ENCODE results near the gene SPATA22. TPM values are rescaled to one million over a fixed set of nuclear protein-coding genes. Genes with fewer than 3 reads are reported as not detected.
A peak's percentile ranks its signal among the peaks of the same experiment; 100 is the strongest.
"Not testable (repeated sequence)": the region's sequence is repeated elsewhere in the genome, so short reads cannot be mapped to it uniquely, and the experiment has no call there.

SPATA22 gene
- total and polyA plus RNA-seq, 8 donors = 0.09 to 0.46 TPM; not detected in 6

DNA sequence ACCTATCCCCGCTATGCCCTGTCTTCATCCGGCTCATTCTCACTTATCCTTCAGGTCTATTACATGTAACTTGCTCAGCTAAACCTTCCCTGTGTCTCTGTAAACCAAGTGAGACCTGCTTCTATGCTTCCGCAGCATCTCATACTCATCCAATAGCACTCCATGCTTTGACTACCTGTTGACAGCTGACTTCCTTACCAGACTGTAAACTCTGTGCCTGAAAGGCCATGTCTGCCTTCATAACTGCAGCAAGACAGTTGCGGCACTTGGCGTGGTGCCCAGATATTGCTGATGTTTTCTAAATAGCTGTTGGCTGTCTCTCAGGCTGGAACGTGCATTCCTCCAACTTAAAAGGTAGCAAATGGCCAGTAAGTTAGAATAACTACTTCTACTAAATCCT lies 71.6 kb downstream of the SPATA22 start:
- intact Hi-C loops (cut with DNase I) = no loop called here

GRCh38 chr17:3398310-3398709 lies 73.3 kb downstream of the SPATA22 start, which contains the start of gene OR1E1:
OR1E1 (minus strand) TSS chr17:3398410; CDS start chr17:3398410, 0 bp downstream.
- H3K9me3 ChIP-seq = no peaks in the 10 kb centered on the region
- H3K4me1 ChIP-seq = no peaks in the 10 kb centered on the region
- ATAC-seq (no peak), DNase-seq (no peak), FAIRE-seq (no peak)
- no peaks in the 10 kb centered on the region for H3K27me3 ChIP-seq
- H3K27ac ChIP-seq = no peak within 1 kb of the TSS
- H3K4me3 ChIP-seq = no peak within 1 kb of the TSS
- intact Hi-C loops (cut with DNase I) = no loop called here
- no peak for TF ChIP-seq CTCF (IDR thresholded peaks at IDR 0.05)
- WGBS, 2 donors = 80 to 81% methylated on average over 1 of the region's 1 CpG
- no peaks in the 10 kb centered on the region for H3K36me3 ChIP-seq

More for the DNA sequence above, 71.6 kb downstream of the SPATA22 start:
- WGBS, 2 donors = 42 to 47% methylated on average over 6 of the region's 6 CpGs
- Histone ChIP-seq H3K4me3 (no peak overlapping the region), H3K4me1 (no peaks in the 10 kb centered on the region), H3K36me3 (no peaks in the 10 kb centered on the region), H3K27ac (no peak overlapping the region), H3K27me3 (no peaks in the 10 kb centered on the region), H3K9me3 (no peaks in the 10 kb centered on the region)
- DNase-seq (no peak), FAIRE-seq (no peak), ATAC-seq (no peak)
- no peak for TF ChIP-seq CTCF (IDR thresholded peaks at IDR 0.05)

- 34 to 40% methylated on average over 7 of the region's 7 CpGs for WGBS, 2 donors
- H3K27me3 ChIP-seq; DNase-seq; FAIRE-seq; intact Hi-C loops (cut with DNase I); H3K4me1 ChIP-seq; H3K9me3 ChIP-seq; H3K4me3 ChIP-seq; H3K27ac ChIP-seq; H3K36me3 ChIP-seq: not testable (repeated sequence)
- peak in 1 of 4 donors; percentile 27 for ATAC-seq
Measured at GRCh38 chr17:3397801-3398200, 73.8 kb downstream of the SPATA22 start.

Other genes with a start within 250 kb of the SPATA22 start
- under 1 TPM in 1 of 6 donors, not detected in 5; 0.25 TPM for gene OR3A1, start 173.5 kb downstream of the SPATA22 start, total RNA-seq
- under 1 TPM in 1 of 2 donors, not detected in 1; 0.05 TPM for gene OR3A1, start 173.5 kb downstream of the SPATA22 start, polyA plus RNA-seq
- gene OR3A2, start 85.5 kb downstream of the SPATA22 start, total RNA-seq = under 1 TPM in 3 of 6 donors, not detected in 3; 0.35 to 0.56 (median 0.46) TPM
- under 1 TPM in 1 of 2 donors, not detected in 1; 0.12 TPM for gene OR3A2, start 85.5 kb downstream of the SPATA22 start, polyA plus RNA-seq
- gene OR1E1, start 73.4 kb downstream of the SPATA22 start, total RNA-seq = not detected
- not detected for gene OR1E1, start 73.4 kb downstream of the SPATA22 start, polyA plus RNA-seq
- not detected for gene OR3A3, start 60.4 kb downstream of the SPATA22 start, total RNA-seq
- not detected for gene OR3A3, start 60.4 kb downstream of the SPATA22 start, polyA plus RNA-seq
- gene OR1E2, start 38.0 kb downstream of the SPATA22 start, total RNA-seq = not detected
- gene OR1E2, start 38.0 kb downstream of the SPATA22 start, polyA plus RNA-seq = not detected
- 1 to 10 TPM in 1 of 6 donors, under 1 TPM in 5; 0.38 to 1.1 (median 0.69) TPM for gene ASPA, start 4.2 kb upstream of the SPATA22 start, total RNA-seq
- under 1 TPM; 0.65 to 0.75 TPM for gene ASPA, start 4.2 kb upstream of the SPATA22 start, polyA plus RNA-seq
- gene TRPV3, start 86.0 kb upstream of the SPATA22 start, total RNA-seq = under 1 TPM; 0.21 to 0.93 (median 0.45) TPM
- under 1 TPM; 0.73 to 0.99 TPM for gene TRPV3, start 86.0 kb upstream of the SPATA22 start, polyA plus RNA-seq
- 1 to 10 TPM; 1.6 to 4.0 (median 3.1) TPM for gene TRPV1, start 137.6 kb upstream of the SPATA22 start, total RNA-seq
- 10 to 100 TPM in 1 of 2 donors, 1 to 10 TPM in 1; 8.1 to 10.2 TPM for gene TRPV1, start 137.6 kb upstream of the SPATA22 start, polyA plus RNA-seq
- 1 to 10 TPM; 8.0 to 9.8 (median 8.8) TPM for gene SHPK, start 164.4 kb upstream of the SPATA22 start, total RNA-seq
- gene SHPK, start 164.4 kb upstream of the SPATA22 start, polyA plus RNA-seq = 10 to 100 TPM in 1 of 2 donors, 1 to 10 TPM in 1; 7.4 to 10.5 TPM
- 10 to 100 TPM in 5 of 6 donors, 1 to 10 TPM in 1; 9.0 to 14.2 (median 12.4) TPM for gene CTNS, start 164.9 kb upstream of the SPATA22 start, total RNA-seq
- gene CTNS, start 164.9 kb upstream of the SPATA22 start, polyA plus RNA-seq = 10 to 100 TPM; 12.6 to 14.0 TPM
- gene TAX1BP3, start 196.8 kb upstream of the SPATA22 start, total RNA-seq = 10 to 100 TPM; 31.4 to 80.6 (median 36.5) TPM
- 10 to 100 TPM; 58.4 to 62.7 TPM for gene TAX1BP3, start 196.8 kb upstream of the SPATA22 start, polyA plus RNA-seq
- gene EMC6, start 197.0 kb upstream of the SPATA22 start, total RNA-seq = 10 to 100 TPM; 12.1 to 19.7 (median 14.4) TPM
- 10 to 100 TPM; 30.9 to 34.6 TPM for gene EMC6, start 197.0 kb upstream of the SPATA22 start, polyA plus RNA-seq
- gene P2RX5, start 224.3 kb upstream of the SPATA22 start, total RNA-seq = 1 to 10 TPM in 1 of 6 donors, under 1 TPM in 5; 0.13 to 1.4 (median 0.47) TPM
- 1 to 10 TPM in 1 of 2 donors, under 1 TPM in 1; 0.91 to 1.3 TPM for gene P2RX5, start 224.3 kb upstream of the SPATA22 start, polyA plus RNA-seq

Data from pancreas (tissue), 10 donors.